Stromal cell of bone marrow (primary cell): ENCODE measurements around the gene CERK.

Experiments used
- DNase-seq: peaks from one replicate; pipeline ENCODE4 v3.0.0-alpha.2; 2012; ENCODE audit warnings: low read depth

Gene CERK

GRCh38 chr22:46662226-46662625, 75.8 kb downstream of the CERK start:
- DNase-seq: no peak

- peak; percentile 13 for DNase-seq
These were observed 76.7 kb downstream of the CERK start for GRCh38 chr22:46661221-46661851.

- DNase-seq: no peak
These were observed 77.3 kb downstream of the CERK start for GRCh38 chr22:46660604-46661201.

GRCh38 chr22:46659791-46660186, 78.3 kb downstream of the CERK start:
- DNase-seq: no peak

- DNase-seq: no peak
These were observed 78.8 kb downstream of the CERK start for GRCh38 chr22:46659059-46659790.

- no peak for DNase-seq
These were observed 79.8 kb downstream of the CERK start for GRCh38 chr22:46657996-46658947.

- DNase-seq: no peak
These were observed 80.4 kb downstream of the CERK start for GRCh38 chr22:46657655-46657953.

- DNase-seq: no peak
These were observed 81.0 kb downstream of the CERK start for GRCh38 chr22:46656856-46657654.

- no peak for DNase-seq
These were observed 82.0 kb downstream of the CERK start for GRCh38 chr22:46655861-46656608.

GRCh38 chr22:46654927-46655595, 83.0 kb downstream of the CERK start:
- no peak for DNase-seq

GRCh38 chr22:46654426-46654825, 83.6 kb downstream of the CERK start:
- DNase-seq: no peak

GRCh38 chr22:46653596-46653995, 84.5 kb downstream of the CERK start:
- no peak for DNase-seq

- DNase-seq: no peak
These were observed 85.2 kb downstream of the CERK start for GRCh38 chr22:46652847-46653331.

- peak; percentile 28 for DNase-seq
These were observed 85.8 kb downstream of the CERK start for GRCh38 chr22:46652081-46652846.

GRCh38 chr22:46651316-46651715, 86.7 kb downstream of the CERK start:
- no peak for DNase-seq

GRCh38 chr22:46650078-46650810, 87.8 kb downstream of the CERK start:
- no peak for DNase-seq

- no peak for DNase-seq
These were observed 88.6 kb downstream of the CERK start for GRCh38 chr22:46649141-46650077.
